Caki2 (cell line): ENCODE data around the gene WNT3. TPM values are rescaled to one million over a fixed set of nuclear protein-coding genes. Genes with fewer than 3 reads are reported as not detected.
"Not testable (repeated sequence)": the region's sequence is repeated elsewhere in the genome, so short reads cannot be mapped to it uniquely, and the experiment has no call there.

ENCODE experiments used
- DNase-seq: peaks from one replicate; pipeline ENCODE4 v3.0.0-alpha.2; 2015; ENCODE audit warnings: low read depth
- in situ Hi-C: cut with HindIII; loops from 2 replicates; pipeline ENCODE4 v1.10.0; 2016; ENCODE audit warnings: low sequenced_read_pairs, low pct_unique_long_range_greater_than_20kb, mixed read lengths
- total RNA-seq: library from RNA; depleted of rRNA; stranded (reverse); fragments of >200 nt; shearing (Covaris generic); gene quantifications from 2 replicates; pipeline ENCODE4 v1.2.3, GENCODE V29; 2014; ENCODE audit warnings: low replicate concordance

Gene WNT3
- total RNA-seq, 1 experiment from 2014 or later, result 4.0 TPM

DNA sequence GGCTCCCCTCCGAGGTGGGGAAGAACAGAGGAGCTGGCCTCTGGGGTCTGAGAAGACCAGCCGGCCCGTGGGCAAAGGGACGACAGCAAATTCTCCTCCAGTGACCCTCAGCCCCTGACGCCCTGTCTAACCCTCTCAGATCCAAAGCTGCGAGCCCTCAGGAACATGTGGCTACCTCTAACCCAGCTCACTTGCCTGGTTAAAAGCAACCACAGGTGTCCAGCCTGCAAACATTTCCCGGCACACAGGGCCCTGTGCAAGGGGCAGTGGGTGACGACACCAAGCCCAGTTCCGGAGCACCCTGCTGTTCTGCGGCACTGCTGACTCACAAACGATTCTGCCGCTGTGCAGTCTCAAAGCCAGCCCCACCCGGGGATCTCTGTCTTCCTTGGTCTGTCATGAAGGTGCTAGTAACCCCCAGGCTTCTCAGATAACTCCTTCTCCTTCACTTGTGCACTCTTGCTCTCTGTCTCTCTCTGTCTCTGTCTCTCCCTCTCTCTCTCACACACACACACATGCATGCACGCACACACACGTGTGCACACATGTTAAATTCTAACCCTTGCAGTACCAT is 23.0 kb downstream of the WNT3 start:
- in situ Hi-C loops, result no loop called here

DNA sequence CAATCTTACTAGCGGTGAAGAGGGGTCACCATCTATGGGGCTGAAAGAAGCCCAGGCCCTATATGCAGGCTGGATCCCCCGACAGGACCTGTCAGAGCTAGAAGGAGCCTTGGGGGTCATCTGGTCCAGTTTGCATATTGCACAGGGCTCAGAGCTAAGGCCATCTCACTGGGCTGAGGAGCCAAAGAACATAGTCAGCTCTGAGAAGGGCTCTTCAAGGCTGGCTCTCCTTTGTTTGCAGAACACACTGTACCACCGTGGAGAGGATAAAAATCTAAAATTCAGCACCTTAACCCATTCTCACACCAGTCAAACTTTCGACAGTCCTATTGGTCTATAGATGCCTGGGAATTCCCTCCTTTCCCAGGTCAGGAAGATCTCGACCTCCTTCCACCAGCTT is 24.2 kb downstream of the WNT3 start:
- DNase-seq, result no peak
- in situ Hi-C loops, result no loop called here

More for the DNA sequence above, 23.0 kb downstream of the WNT3 start:
- no peak for DNase-seq

DNA sequence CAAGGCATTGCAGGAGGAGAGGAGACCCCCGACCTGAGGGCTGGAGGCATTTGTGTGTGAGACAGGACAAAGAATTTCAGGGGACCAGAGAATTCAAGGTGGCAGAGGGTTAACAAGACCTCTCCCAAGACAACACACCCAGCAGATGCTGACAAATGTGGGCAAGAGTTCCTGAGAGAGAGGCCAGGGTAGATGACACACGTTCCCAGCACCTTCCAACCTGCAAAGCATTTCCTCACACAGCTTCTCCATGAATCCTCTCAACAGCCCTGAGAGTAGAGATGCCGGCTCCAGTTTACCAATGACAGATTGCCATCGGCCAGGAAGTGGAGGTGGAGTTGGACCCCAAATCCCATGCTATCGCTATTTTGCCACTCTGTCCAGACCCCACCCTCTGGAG is 25.0 kb downstream of the WNT3 start:
- in situ Hi-C loops, result no loop called here
- DNase-seq, result no peak

DNA sequence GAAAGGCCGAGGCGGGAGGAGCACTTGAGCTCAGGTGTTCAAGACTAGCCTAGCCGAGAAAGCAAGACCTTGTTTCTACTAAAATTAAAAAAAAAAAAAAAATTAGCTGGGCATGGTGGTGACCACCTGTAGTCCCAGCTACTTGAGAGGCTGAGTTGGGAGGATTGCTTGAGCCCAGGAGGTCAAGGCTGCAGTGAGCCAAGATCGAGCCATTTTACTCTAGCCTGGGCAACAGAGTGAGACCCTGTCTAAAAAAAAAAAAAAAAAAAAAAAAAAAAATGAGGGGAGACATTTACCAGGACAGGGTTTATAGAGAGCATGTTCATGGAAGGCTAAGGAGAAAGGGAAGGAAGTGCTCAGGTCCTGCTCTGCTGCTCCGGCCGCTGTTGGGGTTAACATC is 25.5 kb downstream of the WNT3 start:
- DNase-seq, in situ Hi-C loops: not testable (repeated sequence)

DNA sequence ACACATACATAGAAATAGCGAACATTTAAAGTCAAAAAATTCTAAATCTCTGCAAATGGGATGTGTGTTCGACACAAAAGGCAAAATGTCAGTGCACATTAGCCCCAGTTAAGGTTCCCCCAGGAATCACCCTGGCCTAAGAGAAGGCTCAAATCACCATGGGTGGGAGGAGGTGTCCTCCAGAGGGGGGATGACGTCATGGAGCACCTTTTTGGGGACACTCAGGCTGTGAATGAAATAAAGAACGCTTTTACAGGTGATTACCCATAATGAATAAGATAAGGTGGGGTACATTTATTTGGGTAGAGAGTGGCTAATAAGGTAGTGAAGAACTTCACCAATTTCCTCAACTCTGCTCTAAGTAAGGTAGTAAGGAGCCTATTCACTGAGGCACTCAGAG is 26.4 kb downstream of the WNT3 start:
- no peak for DNase-seq
- in situ Hi-C loops, result no loop called here

DNA sequence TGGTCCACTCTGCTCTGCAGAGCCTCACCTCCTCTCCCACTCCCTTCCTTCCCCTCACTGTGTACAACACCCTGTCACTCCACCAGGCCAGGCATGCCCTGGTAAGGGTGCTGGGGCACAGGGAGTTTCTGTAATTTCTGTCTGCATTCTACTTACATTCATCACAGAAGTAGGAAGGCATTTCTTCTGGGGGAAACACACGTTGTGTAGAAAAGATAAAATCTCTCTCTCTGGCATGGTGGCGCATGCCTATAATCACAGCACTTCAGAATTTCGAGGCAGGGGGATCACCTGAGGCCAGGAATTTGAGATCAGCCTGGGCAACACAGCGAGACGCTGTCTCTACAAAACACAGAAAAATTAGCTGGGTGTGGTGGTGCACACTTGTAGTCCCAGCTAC is 27.0 kb downstream of the WNT3 start:
- in situ Hi-C loops, result no loop called here
- DNase-seq, result no peak

DNA sequence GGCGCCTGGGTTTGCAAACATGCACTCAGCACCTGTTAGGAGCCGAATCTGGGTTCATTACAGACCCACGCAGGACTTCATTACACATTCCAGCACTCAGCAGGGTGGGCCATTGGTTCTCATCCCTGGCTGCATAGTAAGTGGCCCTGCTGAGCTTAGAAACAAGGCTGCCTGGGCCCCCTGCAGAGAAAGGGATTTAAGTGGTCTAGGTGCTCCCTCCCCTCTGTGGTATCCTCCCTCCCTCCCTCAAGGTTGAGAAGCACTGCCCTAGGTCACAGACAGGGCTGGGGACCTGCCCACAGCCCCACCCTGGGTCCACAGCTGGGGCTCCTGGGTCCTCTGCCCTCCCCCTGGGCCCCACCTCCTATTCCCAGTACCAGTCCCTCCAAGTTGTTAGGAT is 28.3 kb downstream of the WNT3 start:
- in situ Hi-C loops, result no loop called here
- DNase-seq, result no peak

DNA sequence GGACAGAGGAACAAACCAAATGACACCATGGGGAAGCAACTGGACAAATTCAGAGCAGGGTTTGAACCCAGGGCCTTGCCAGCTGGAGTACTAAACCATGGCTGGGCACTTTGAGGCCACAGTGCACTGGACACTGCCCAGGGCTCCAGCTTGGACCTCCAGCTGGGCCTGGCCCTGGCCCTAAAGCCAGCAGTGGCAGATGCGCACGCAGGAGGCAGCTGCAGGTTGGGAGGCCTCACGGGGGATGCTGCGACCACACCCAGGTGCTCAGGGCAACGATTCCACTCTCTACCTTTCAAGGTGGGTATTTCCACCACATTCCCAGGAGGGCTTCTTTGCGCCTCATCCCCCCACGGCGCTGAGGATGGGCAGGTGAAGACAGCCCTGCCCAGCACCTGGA is 28.9 kb downstream of the WNT3 start:
- no peak for DNase-seq
- in situ Hi-C loops, result no loop called here

DNA sequence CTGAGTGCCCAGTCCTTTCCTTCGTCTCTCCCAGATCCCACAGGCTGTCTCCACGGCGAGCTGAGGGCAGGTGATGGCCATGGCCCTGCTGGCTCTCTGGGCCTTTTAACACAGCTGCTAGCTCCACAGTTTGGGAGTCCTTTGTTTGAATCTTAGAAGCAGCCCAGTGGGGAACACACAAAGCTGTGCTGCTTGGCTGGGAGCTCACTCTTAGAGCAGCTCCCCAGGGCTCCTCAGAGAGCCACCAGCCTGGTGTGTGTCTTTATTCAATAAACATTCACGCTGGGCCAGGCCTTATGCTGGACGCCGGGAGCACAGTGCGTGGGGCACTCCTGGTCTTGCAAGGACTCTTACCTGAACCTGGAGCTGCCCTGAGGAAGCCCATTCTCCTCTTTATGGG is 29.7 kb downstream of the WNT3 start:
- DNase-seq, result no peak
- in situ Hi-C loops, result no loop called here

DNA sequence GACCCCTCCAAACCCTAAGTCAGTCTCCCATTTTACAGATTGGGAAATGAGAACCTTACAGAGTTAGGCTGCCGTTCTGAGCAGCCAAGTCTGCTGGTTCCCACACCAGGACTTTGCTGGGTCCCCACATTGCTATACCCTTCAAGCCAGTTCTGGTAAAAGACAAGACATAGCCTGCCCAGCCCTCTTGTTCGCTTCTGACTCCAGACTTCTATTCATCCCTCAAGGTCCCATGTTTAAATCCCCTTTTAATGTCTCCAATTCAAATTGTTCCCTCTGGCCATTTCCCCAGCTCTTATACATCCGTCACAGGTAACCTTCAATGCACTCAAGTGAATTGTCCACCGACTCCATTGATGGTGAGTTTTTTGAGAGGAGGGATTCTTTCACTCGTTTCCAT is 30.2 kb downstream of the WNT3 start:
- DNase-seq, result no peak
- in situ Hi-C loops, result no loop called here

DNA sequence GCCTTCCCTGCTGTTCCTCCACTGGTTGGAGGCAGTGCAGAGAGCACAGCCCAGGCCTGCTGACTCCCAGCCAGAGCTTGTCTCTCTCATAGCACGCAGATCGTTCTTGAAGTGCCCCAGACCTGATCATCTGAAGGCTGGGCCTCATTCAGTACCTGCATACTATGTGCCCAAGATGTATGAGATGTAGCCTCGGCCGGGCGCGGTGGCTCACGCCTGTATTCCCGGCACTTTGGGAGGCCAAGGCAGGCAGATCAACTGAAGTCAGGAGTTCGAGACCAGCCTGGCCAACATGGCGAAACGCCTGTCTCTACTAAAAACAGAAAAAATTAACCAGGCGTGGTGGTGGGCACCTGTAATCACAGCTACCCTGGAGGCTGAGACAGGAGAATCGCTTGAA is 31.0 kb downstream of the WNT3 start:
- no peak for DNase-seq
- in situ Hi-C loops, result no loop called here

DNA sequence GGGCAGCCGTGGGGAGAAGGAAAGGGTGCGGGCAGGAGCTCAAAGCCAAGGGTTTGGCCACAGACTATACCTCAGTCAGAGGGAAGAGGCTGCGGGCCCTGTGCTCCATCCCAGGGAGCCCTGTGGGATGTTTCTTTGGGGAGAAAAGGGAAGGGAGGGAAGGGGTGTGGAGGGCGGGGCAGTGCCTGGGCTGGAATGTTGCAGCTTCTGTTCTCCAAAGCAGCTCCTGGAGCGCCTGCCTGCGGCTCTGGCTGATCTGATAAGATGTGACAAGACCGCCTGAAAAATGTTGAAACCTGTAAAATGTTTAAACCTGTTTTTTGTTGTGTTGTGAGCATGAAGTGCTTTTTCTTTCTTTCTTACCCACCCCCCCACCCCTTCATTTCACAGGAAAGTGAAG is 32.8 kb downstream of the WNT3 start:
- in situ Hi-C loops, result no loop called here
- DNase-seq, result no peak

DNA sequence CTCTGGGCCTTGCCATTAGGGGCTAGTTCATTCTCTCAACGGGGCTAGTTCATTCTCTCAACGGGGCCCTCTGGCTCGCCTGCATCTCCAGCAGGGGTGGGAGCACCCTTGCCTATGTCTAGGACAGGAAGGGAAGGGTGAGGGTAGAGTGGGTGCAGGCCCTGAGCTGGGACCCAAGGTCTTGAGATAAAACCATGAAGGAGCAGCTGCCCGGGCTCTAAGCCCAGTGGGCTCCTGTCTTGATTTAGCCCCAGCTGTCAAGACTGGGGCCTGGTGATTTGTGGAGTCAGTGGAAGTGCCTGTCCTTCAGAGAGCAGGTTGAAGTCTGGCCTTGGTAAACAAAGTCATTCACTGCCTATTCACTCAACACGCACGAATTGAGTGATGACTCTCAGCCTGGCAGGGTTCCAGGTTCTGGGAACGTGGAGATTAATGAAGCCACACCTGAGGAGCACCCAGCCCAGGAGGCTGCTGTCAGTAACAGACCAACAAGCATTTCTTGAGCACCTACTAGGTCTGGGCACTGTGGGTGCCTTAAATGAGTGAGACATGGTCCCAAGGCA is 35.4 kb downstream of the WNT3 start:
- in situ Hi-C loops, result no loop called here
- DNase-seq, result no peak

DNA sequence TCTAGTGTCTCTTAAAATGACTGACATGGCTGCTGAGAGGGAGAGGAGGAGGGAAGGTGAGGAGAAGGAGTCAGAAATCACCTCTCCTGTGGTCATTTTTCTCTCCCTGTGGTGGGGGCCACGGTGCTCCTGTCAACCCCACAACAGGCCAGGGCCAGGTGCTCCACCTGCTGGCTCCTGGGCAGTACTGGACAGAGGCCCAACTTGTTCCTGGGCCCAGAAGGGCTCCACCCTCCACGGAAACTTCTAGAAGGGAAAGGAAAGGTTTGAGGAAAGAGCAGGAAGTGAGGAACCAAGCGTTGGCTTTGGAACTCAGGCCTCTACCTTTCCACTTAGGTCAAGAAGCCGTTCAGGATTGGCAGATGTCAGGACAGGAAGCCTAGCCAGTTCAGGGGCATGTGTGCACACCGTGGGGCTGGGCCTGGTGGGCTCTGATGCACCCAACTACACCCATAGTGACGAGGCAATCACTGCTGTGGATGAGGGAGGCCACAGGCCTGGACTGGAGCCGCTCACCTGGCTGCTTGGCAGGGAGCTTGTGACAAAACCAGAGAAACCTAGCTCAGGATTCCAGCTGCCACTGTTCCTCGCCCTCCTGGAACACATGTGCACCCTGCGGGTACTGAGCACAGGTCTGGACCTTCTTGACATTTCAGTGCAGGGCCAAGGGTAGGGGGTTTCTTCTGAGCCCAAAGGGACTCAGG is 36.1 kb downstream of the WNT3 start:
- DNase-seq, result peak; percentile 26
- in situ Hi-C loops, result no loop called here

DNA sequence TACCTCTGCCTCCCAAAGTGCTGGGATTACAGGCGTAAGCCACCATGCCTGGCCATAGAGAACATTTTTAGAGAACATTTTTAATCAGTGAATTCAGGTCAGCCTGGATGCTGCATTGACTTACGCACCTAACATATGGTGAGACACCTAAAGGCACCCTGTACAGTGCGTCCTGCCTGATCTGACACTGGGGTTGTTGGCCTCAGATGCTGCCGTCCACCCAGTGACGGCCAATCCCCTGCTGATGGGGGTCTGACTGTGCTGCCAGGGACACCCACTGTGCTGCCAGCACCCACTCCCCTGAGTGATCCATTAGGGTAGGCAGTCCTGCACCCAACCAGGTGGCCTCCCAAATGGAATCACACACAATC is 38.5 kb downstream of the WNT3 start:
- in situ Hi-C loops, result no loop called here
- no peak for DNase-seq

DNA sequence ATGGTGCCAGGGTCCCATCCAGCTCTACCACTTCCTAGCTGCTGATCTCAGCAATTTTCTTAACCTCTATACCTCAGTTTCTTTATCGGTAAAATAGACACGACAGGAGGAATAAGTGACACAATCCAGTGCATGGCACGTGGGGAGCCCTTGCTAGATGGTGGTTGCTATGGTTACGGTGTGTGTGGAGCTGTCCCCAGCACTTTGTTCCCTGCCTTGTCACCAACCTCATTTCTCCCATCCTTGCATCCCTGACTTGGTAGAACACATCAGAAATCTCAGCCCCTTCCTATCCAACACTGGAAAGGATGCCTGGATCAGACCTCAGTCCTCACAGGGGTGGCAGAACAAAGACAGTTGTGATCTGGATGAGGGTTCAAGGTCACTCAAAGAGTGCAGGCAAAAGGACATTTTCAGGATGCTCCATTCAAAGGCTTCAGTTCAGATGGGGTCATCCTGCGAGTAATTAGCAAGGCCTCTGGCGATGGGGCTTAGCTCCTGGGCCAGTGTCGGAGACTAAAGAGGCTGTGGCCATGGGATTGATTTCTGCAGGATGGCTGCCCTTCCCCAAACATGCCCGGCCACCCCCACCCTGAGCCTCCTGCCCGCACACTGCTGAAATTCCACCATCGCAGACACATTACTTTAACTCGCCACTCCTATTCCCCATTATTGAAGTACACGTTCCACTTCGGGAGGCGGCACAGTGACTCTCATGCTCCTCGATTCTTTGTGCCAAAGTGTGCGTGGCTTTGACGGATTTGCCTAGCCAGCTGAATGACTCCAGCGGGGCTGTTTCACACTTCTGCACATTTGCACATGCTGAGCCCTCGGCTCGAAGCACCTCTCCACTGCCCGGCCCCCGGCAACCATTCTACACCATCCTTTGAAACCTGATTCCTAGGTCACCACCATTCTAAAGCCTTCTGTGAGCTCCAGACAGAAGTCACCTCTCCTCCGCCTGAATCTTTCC is 40.3 kb downstream of the WNT3 start:
- in situ Hi-C loops, result no loop called here

DNA sequence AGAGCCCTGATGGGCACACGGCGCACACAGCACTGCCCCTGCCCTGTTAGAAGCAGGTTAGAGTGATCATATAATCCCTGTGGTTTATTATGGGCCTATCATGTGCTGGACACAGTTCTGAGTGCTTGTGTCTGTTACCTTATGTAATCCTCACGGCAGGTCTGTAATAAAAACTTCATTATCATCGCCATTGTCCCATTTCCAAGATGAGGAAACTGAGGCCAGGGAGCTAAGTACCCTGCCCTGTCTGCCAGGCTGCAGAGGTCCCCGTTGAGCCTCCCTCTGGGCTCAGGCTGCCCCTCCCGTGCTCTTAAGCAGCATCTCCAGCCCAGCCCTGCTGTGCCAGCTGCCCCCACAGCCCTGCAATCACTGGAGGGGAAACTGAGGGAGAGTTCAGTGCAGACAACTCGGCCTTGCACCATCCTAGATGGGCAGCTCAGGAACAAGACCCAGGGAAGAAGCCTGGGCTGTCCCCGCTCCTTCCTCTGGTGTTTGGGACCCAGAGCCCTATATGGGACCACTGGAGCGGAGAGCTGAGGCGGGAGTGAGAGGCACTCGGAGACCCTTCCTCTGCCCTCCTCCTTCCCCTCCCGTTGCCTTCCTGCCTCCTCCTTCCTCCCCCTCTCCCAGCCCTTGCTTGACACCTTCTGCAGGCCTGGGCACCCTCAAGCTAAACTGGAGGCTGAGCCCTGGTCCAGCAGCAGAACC is 42.0 kb downstream of the WNT3 start:
- in situ Hi-C loops, result no loop called here
- no peak for DNase-seq

More for the DNA sequence above, 40.3 kb downstream of the WNT3 start:
- no peak for DNase-seq

DNA sequence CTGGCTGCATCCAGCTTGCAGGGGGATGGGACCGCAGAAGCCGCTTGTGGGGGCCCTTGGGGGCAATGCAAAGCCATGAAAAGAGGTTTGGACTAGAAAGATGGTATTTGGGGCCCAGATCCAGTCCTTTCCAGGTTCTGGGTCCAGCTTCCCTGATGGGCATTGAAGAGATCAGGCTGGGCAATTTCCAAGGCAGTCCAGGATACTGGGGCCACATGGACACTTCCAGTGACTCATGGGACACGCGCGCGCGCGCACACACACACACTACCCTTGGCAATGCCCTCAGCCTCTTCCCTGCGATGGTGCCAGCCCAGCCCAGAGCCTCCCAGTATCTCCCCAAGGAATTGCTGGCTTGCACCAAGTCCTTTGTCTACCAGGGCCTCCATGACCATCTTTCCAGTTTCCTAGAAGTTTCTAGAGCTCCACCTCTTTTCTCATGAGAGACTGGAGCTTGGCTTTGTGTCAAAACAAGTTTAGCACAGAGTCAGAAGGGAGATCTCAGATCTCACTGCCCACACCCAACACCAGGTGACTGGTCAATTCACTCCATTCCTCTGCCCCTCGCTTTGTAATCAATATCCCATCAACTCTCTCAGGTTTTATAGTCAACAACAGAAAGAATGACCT is 44.3 kb downstream of the WNT3 start:
- no peak for DNase-seq
- in situ Hi-C loops, result no loop called here
